Neural progenitor cell (in vitro differentiated cells): ENCODE measurements around the gene GLP1R.

Experiments used
- EZH2 ChIP-seq: fragments of 200-600 bp; sonication (generic); IDR thresholded peaks from 2 replicates; pipeline ENCODE4 v1.6.1; 2017; ENCODE audit warnings: antibody characterized with exemption, mild to moderate bottlenecking, moderate library complexity
- EZH2phosphoT487 ChIP-seq: fragments of 200-600 bp; sonication (generic); IDR thresholded peaks from 2 replicates; pipeline ENCODE4 v1.6.1; 2017; ENCODE audit warnings: antibody characterized with exemption
- TF ChIP-seq, protein P1 (sequence below): fragments of 200-600 bp; sonication (generic); IDR thresholded peaks from 2 replicates; pipeline ENCODE4 v1.5.1; 2017; ENCODE audit warnings: antibody characterized with exemption, mild to moderate bottlenecking

DNA sequence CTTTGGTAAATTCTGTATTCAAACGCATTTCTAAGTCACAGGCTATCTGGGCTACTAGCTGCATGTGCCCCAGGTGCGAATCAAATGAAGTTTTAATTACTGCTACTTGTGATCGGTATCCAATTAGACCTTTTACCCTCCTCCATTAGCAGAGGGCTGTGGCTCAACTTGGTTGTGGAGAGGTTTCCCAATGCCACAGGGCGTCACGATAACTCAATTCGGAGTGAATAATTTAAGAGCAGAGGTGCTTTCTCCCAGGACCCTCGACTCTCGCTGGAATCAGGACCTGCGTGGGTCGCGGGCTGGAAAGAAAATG is 65.8 kb downstream of the GLP1R start:
- TF ChIP-seq, protein P1, sequence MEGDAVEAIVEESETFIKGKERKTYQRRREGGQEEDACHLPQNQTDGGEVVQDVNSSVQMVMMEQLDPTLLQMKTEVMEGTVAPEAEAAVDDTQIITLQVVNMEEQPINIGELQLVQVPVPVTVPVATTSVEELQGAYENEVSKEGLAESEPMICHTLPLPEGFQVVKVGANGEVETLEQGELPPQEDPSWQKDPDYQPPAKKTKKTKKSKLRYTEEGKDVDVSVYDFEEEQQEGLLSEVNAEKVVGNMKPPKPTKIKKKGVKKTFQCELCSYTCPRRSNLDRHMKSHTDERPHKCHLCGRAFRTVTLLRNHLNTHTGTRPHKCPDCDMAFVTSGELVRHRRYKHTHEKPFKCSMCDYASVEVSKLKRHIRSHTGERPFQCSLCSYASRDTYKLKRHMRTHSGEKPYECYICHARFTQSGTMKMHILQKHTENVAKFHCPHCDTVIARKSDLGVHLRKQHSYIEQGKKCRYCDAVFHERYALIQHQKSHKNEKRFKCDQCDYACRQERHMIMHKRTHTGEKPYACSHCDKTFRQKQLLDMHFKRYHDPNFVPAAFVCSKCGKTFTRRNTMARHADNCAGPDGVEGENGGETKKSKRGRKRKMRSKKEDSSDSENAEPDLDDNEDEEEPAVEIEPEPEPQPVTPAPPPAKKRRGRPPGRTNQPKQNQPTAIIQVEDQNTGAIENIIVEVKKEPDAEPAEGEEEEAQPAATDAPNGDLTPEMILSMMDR, result no peak
- no peak for TF ChIP-seq EZH2
- no peak for TF ChIP-seq EZH2phosphoT487
